H1 (cell line): ENCODE measurements around the gene TNRC6C. TPM values are rescaled to one million over a fixed set of nuclear protein-coding genes. Genes with fewer than 3 reads are reported as not detected.

Experiments
- CTCF ChIA-PET: fragments of 300-600 bp; sonication (Branson Sonifier 250); formaldehyde crosslinking; loops from one replicate; lab custom pipeline; 2021; ENCODE audit not compliant: partially characterized antibody; lab: Charles Lee
- POLR2A ChIA-PET: fragments of 300-600 bp; sonication (Branson Sonifier 250); formaldehyde crosslinking; loops from one replicate; lab custom pipeline; 2021; ENCODE audit warnings: inconsistent platforms; ENCODE audit not compliant: partially characterized antibody; lab: Charles Lee
- DNase-seq, 2 experiments: peaks; one replicate each; pipeline versions ENCODE4 v3.0.0 to v3.0.0-alpha.2; 2010 to 2022; ENCODE audit warnings: low spot score in 2 of 2, low read depth in 1 of 2, mixed read lengths in 1 of 2
- FAIRE-seq: peaks from 2 replicates; lab custom pipeline; 2011; peaks lifted over from hg19 to GRCh38; lab: Jason Lieb, UNC
- H2AFZ ChIP-seq: 2 replicates; pipeline ENCODE4 v1.8.1; 2012; ENCODE audit warnings: low read length, inconsistent platforms
- H2AK5ac ChIP-seq: 2 replicates; pipeline ENCODE4 v1.6.1; 2013; ENCODE audit warnings: low read depth, low read length
- H2BK120ac ChIP-seq: replicated peaks from 2 replicates; pipeline ENCODE3; 2013; ENCODE audit warnings: low read depth, low read length, inconsistent platforms
- H2BK12ac ChIP-seq: 2 replicates; pipeline ENCODE4 v1.6.1; 2013; ENCODE audit warnings: low read depth, low read length
- H2BK15ac ChIP-seq: 2 replicates; pipeline ENCODE4 v1.6.1; 2013; ENCODE audit warnings: low read length
- H2BK20ac ChIP-seq: 2 replicates; pipeline ENCODE4 v1.6.1; 2013; ENCODE audit warnings: low read length
- H2BK5ac ChIP-seq: 2 replicates; pipeline ENCODE4 v1.6.1; 2013; ENCODE audit warnings: low read depth, low read length
- H3K14ac ChIP-seq: 2 replicates; pipeline ENCODE4 v1.6.1; 2013; ENCODE audit warnings: inconsistent platforms; ENCODE audit not compliant: insufficient read length
- H3K18ac ChIP-seq: 2 replicates; pipeline ENCODE4 v1.6.1; 2013; ENCODE audit warnings: low read length; ENCODE audit errors: extremely low read depth
- H3K23ac ChIP-seq: 2 replicates; pipeline ENCODE4 v1.6.1; 2013; ENCODE audit warnings: inconsistent platforms; ENCODE audit not compliant: insufficient read length
- H3K23me2 ChIP-seq: 2 replicates; pipeline ENCODE4 v1.6.1; 2013; ENCODE audit warnings: low read depth, low read length
- H3K27ac ChIP-seq: 2 replicates; pipeline ENCODE4 v1.6.1; 2011; ENCODE audit warnings: low read depth, low read length, inconsistent platforms
- H3K27me3 ChIP-seq, 4 experiments: replicated peaks in 1 of 4; 1 replicate in 1 of 4; 2 replicates in 3 of 4; pipeline versions ENCODE4 v1.6.1 to v1.8.1; 2011 to 2013; ENCODE audit warnings: low read length in 3 of 4, mild to moderate bottlenecking in 3 of 4, inconsistent platforms in 2 of 4, mixed read lengths in 2 of 4, moderate library complexity in 1 of 4; ENCODE audit not compliant: control insufficient read depth in 3 of 4, insufficient read depth in 3 of 4; ENCODE audit errors: extremely low read depth in 1 of 4
- H3K36me3 ChIP-seq, 4 experiments: 2 replicates each; pipeline versions ENCODE4 v1.6.1 to v1.8.1; 2011 to 2013; ENCODE audit warnings: mild to moderate bottlenecking in 4 of 4, low read length in 3 of 4, moderate library complexity in 2 of 4, control low read depth in 1 of 4, inconsistent platforms in 1 of 4; ENCODE audit not compliant: insufficient read depth in 4 of 4, control insufficient read depth in 2 of 4
- H3K4ac ChIP-seq: replicated peaks from 2 replicates; pipeline ENCODE3; 2013; ENCODE audit warnings: low read length, low read depth, mixed read lengths, inconsistent platforms; ENCODE audit not compliant: insufficient read length
- H3K4me1 ChIP-seq, 4 experiments: replicated peaks in 1 of 4; 1 replicate in 1 of 4; 2 replicates in 3 of 4; pipeline versions ENCODE4 v1.6.1 to v1.8.1; 2011 to 2013; ENCODE audit warnings: low read length in 3 of 4, inconsistent platforms in 2 of 4, mixed read lengths in 1 of 4; ENCODE audit not compliant: insufficient read depth in 4 of 4, control insufficient read depth in 3 of 4
- H3K4me2 ChIP-seq, 2 experiments: 2 replicates each; pipeline versions ENCODE4 v1.6.1 to v1.8.1; 2011 to 2013; ENCODE audit warnings: low read depth in 2 of 2, low read length in 2 of 2, control low read depth in 1 of 2, inconsistent platforms in 1 of 2, mild to moderate bottlenecking in 1 of 2; ENCODE audit not compliant: insufficient read depth in 1 of 2
- H3K4me3 ChIP-seq, 4 experiments: fragments of 200-600, 300-600 bp in 1 of 4; sonication (generic), shearing (Covaris generic), sonication (Bioruptor Twin) in 1 of 4; 2 replicates each; pipeline versions ENCODE4 v1.5.1 to v1.8.1; 2011 to 2016; ENCODE audit warnings: low read length in 4 of 4, low read depth in 3 of 4, control low read depth in 2 of 4, inconsistent platforms in 2 of 4, mild to moderate bottlenecking in 2 of 4, mixed read lengths in 1 of 4, moderate library complexity in 1 of 4; ENCODE audit not compliant: insufficient read depth in 2 of 4; ENCODE audit errors: extremely low read depth in 1 of 4
- H3K56ac ChIP-seq: replicated peaks from 2 replicates; pipeline ENCODE3; 2013; ENCODE audit warnings: low read depth, mild to moderate bottlenecking, mixed read lengths, low read length, inconsistent platforms; ENCODE audit not compliant: insufficient read length
- H3K79me1 ChIP-seq: 2 replicates; pipeline ENCODE4 v1.6.1; 2013; ENCODE audit warnings: low read depth, low read length, control low read depth
- H3K79me2 ChIP-seq, 2 experiments: 2 replicates each; pipeline versions ENCODE4 v1.6.1 to v1.8.1; 2012 to 2013; ENCODE audit warnings: low read length in 2 of 2, mild to moderate bottlenecking in 2 of 2, inconsistent platforms in 1 of 2; ENCODE audit not compliant: insufficient read depth in 2 of 2, control insufficient read depth in 1 of 2
- H3K9ac ChIP-seq, 4 experiments: replicated peaks in 1 of 4; 1 replicate in 1 of 4; 2 replicates in 3 of 4; pipeline versions ENCODE4 v1.6.1 to v1.8.1; 2011 to 2013; ENCODE audit warnings: low read depth in 3 of 4, low read length in 3 of 4, control low read depth in 2 of 4, mild to moderate bottlenecking in 2 of 4, moderate library complexity in 2 of 4, inconsistent platforms in 1 of 4; ENCODE audit errors: extremely low read depth in 1 of 4
- H3K9me3 ChIP-seq, 2 experiments: 2 replicates each; pipeline versions ENCODE4 v1.6.1 to v1.8.1; 2012 to 2013; ENCODE audit warnings: mild to moderate bottlenecking in 2 of 2, moderate library complexity in 2 of 2, control low read depth in 1 of 2, inconsistent platforms in 1 of 2, low read depth in 1 of 2, low read length in 1 of 2, mixed read lengths in 1 of 2; ENCODE audit not compliant: insufficient read depth in 2 of 2
- H4K20me1 ChIP-seq, 2 experiments: replicated peaks in 1 of 2; 2 replicates each; pipeline versions ENCODE3 to v1.8.1; 2011 to 2013; ENCODE audit warnings: inconsistent platforms in 2 of 2, low read length in 2 of 2, mild to moderate bottlenecking in 1 of 2; ENCODE audit not compliant: insufficient read depth in 2 of 2, control insufficient read depth in 1 of 2
- H4K5ac ChIP-seq: 2 replicates; pipeline ENCODE4 v1.6.1; 2013; ENCODE audit warnings: low read length, low read depth, mixed read lengths, inconsistent platforms; ENCODE audit not compliant: insufficient read length
- H4K8ac ChIP-seq: 2 replicates; pipeline ENCODE4 v1.8.0; 2013; ENCODE audit warnings: mild to moderate bottlenecking, moderate library complexity, low read length, inconsistent platforms; ENCODE audit not compliant: insufficient read depth; ENCODE audit errors: extremely low read depth
- H4K91ac ChIP-seq: replicated peaks from 2 replicates; pipeline ENCODE3; 2013; ENCODE audit warnings: low read length, mixed read lengths, inconsistent platforms; ENCODE audit not compliant: insufficient read length
- BCL11A ChIP-seq, 2 experiments: IDR thresholded peaks; one replicate each; pipeline ENCODE4 v1.6.1; 2011; ENCODE audit warnings: low read depth in 2 of 2, low read length in 2 of 2, mild to moderate bottlenecking in 2 of 2
- TEAD4 ChIP-seq: IDR thresholded peaks from 2 replicates; pipeline ENCODE4 v1.6.1; 2012; ENCODE audit warnings: low read depth, low read length, inconsistent platforms, mixed read lengths
- WGBS, 2 experiments: shearing (Covaris generic) in 1 of 2; methylation state at CpG; one replicate each; pipeline versions ENCODE4 v1.1.6 to v1.1.7; 2013 to 2015; ENCODE audit warnings: low lambda C conversion rate in 2 of 2, mixed read lengths in 2 of 2, inconsistent platforms in 1 of 2, low coverage in 1 of 2, missing lambda C conversion rate in 1 of 2; ENCODE audit not compliant: insufficient replicate concordance in 2 of 2, insufficient coverage in 1 of 2, insufficient read length in 1 of 2; ENCODE audit errors: extremely low coverage in 1 of 2, missing lambda C conversion rate in 1 of 2; 5-methylcytosine and 5-hydroxymethylcytosine counted together
- polyA plus RNA-seq, 7 experiments: library from polyadenylated mRNA; depleted of rRNA in 3 of 7; stranded (reverse) in 5 of 7; unstranded in 2 of 7; fragments of >200 nt in 5 of 7; fragments of 200-250 nt in 2 of 7; gene quantifications; 1 replicate in 5 of 7; 2 replicates in 1 of 7; 4 replicates in 1 of 7; pipeline versions ENCODE4 v1.2.1 to v1.2.3, GENCODE V29; 2011 to 2013; ENCODE audit warnings: missing spikeins in 2 of 7, mixed read lengths in 2 of 7
- total RNA-seq: library from RNA; stranded (reverse); fragmentation: NEBNext Ultra II Directional; extraction: Animal tissue kit (Norgen Biotek cat#: 25700); gene quantifications from 2 replicates; pipeline ENCODE4 v1.2.1, GENCODE V29; 2021

TNRC6C gene
- total and polyA plus RNA-seq, 2 of the 8 experiments (the other 6 are each of a cell fraction or from before 2014, with no cell fraction given) = 2.8 to 28.9 TPM

DNA sequence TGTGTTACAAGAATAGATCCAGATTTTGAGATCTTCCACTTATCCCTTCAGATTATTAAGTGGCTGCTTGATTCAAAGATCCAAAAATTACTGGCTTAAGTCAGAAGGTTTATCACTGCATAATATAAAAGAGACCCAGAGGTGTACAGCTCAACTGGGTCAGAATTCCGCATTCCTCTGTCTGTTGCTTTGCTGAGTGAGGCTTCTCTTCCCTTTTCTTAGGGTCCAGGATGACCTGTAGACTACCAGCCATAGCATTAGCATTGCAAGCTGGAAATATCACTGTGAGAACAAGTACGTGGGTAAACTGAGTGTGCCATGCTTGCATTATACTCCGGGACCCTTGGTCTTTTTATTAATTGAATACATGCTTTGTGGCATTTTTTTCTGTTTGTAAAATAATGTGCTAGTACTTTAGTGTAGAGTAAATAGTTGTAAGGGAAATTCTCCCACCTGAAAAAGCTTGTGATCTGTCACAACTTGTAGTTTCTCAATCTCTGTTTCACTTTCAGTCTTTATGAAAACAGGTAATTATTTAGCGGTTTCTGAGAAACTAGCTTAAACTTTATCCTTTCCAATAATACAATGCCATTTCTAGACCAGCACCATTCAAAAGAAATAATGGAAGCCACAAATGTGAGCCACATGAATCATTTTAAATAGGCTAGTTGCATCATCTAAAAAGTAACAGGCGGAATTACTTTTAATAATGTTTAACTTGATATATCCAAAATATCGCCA lies 61.6 kb downstream of the TNRC6C start:
- no peak overlapping the region for H3K18ac ChIP-seq
- WGBS, 2 experiments = 87% methylated on average over 6 of the region's 6 CpGs; no CpG with 5 or more reads in 1 of the 2 experiments
- H2AK5ac ChIP-seq = no peak overlapping the region
- H3K4me3 ChIP-seq = no peak overlapping the region
- H3K9me3 ChIP-seq = no peaks in the 10 kb centered on the region
- H3K23ac ChIP-seq = no peak overlapping the region
- no peak overlapping the region for H2AFZ ChIP-seq
- no peak overlapping the region for H2BK15ac ChIP-seq
- no peak for DNase-seq
- no peaks in the 10 kb centered on the region for H3K27me3 ChIP-seq
- H3K9ac ChIP-seq = no peak overlapping the region
- H3K4me2 ChIP-seq = no peak overlapping the region
- FAIRE-seq = no peak
- H3K79me2 ChIP-seq = no peaks in the 10 kb centered on the region
- H4K20me1 ChIP-seq = peaks cover 2 to 5% of the 10 kb centered on the region in 2 experiments
- H3K23me2 ChIP-seq = no peaks in the 10 kb centered on the region
- H4K91ac ChIP-seq = no peak overlapping the region
- no peak overlapping the region for H3K4ac ChIP-seq
- POLR2A ChIA-PET = interaction anchor here (1.1 to 2.8 kb wide), 4 partner anchors 7 to 62 kb away, joined by 3 to 9 read pairs (median 6); partner anchors contain the start of gene TNRC6C
- no peak overlapping the region for H4K8ac ChIP-seq
- H2BK20ac ChIP-seq = no peak overlapping the region
- no peak overlapping the region for H4K5ac ChIP-seq
- no peak overlapping the region for H3K14ac ChIP-seq
- H3K36me3 ChIP-seq = no peaks in the 10 kb centered on the region
- H3K27ac ChIP-seq = no peak overlapping the region
- CTCF ChIA-PET = interaction anchor here (1.0 to 10.8 kb wide), 20 partner anchors 8 to 464 kb away, joined by 3 to 147 read pairs (median 6); no protein-coding TSS in a partner anchor
- no peak overlapping the region for H2BK12ac ChIP-seq
- no peaks in the 10 kb centered on the region for H3K79me1 ChIP-seq
- H3K4me1 ChIP-seq = no peaks in the 10 kb centered on the region; a peak in 1 of 7 replicates
- H3K56ac ChIP-seq = no peak overlapping the region
- H2BK120ac ChIP-seq = no peak overlapping the region
- no peak overlapping the region for H2BK5ac ChIP-seq
- TF ChIP-seq BCL11A (IDR thresholded peaks at IDR 0.05; ENCODE audit: low read depth in 2 of 2, low read length in 2 of 2) (no peak), TEAD4 (no peak)
